Activated CD4-positive, alpha-beta T cell treated with anti-CD3 and anti-CD28 coated beads, Interleukin-2, amount 50 U/mL, for 16 hours (primary cell): ENCODE data around the gene MDM2.
"Not testable (repeated sequence)": the region's sequence is repeated elsewhere in the genome, so short reads cannot be mapped to it uniquely, and the experiment has no call there.

Experiments
- DNase-seq: peaks from one replicate; pipeline ENCODE4 v3.0.0-alpha.2; 2020

The MDM2 gene

GRCh38 chr12:68808388-68809189, 612 bp downstream of the MDM2 start:
- peak; percentile 89 for DNase-seq

GRCh38 chr12:68809190-68810026, 1.4 kb downstream of the MDM2 start:
- DNase-seq: no peak

- not testable (repeated sequence) for DNase-seq
Measured at GRCh38 chr12:68810027-68810389, 2.0 kb downstream of the MDM2 start.

GRCh38 chr12:68811573-68811972, 3.6 kb downstream of the MDM2 start:
- not testable (repeated sequence) for DNase-seq

- DNase-seq: no peak
Measured at GRCh38 chr12:68812553-68813241, 4.7 kb downstream of the MDM2 start.

GRCh38 chr12:68813242-68813593, 5.2 kb downstream of the MDM2 start:
- DNase-seq: no peak

GRCh38 chr12:68814490-68815231, 6.7 kb downstream of the MDM2 start:
- DNase-seq: no peak

- no peak for DNase-seq
Measured at GRCh38 chr12:68815232-68815927, 7.4 kb downstream of the MDM2 start.

- DNase-seq: no peak
Measured at GRCh38 chr12:68815928-68816800, 8.2 kb downstream of the MDM2 start.

- DNase-seq: not testable (repeated sequence)
Measured at GRCh38 chr12:68819481-68819880, 11.5 kb downstream of the MDM2 start.

- no peak for DNase-seq
Measured at GRCh38 chr12:68821357-68822188, 13.6 kb downstream of the MDM2 start.

- no peak for DNase-seq
Measured at GRCh38 chr12:68823696-68824095, 15.7 kb downstream of the MDM2 start.

- DNase-seq: no peak
Measured at GRCh38 chr12:68824131-68824530, 16.2 kb downstream of the MDM2 start.

GRCh38 chr12:68824597-68825250, 16.7 kb downstream of the MDM2 start:
- no peak for DNase-seq

- DNase-seq: no peak
Measured at GRCh38 chr12:68825569-68826217, 17.7 kb downstream of the MDM2 start.

- no peak for DNase-seq
Measured at GRCh38 chr12:68827895-68828671, 20.1 kb downstream of the MDM2 start.

GRCh38 chr12:68828672-68829068, 20.7 kb downstream of the MDM2 start:
- no peak for DNase-seq

- DNase-seq: no peak
Measured at GRCh38 chr12:68831272-68831671, 23.3 kb downstream of the MDM2 start.
